Endodermal cell (in vitro differentiated cells): ENCODE measurements around the gene FITM2. TPM values are rescaled to one million over a fixed set of nuclear protein-coding genes. Genes with fewer than 3 reads are reported as not detected.

Experiments
- DNase-seq: peaks from one replicate; pipeline ENCODE4 v3.0.0-alpha.2; 2017
- H3K27ac ChIP-seq: 2 replicates; pipeline ENCODE4 v1.5.1; 2013; ENCODE audit warnings: mild to moderate bottlenecking, low read depth, low read length, moderate library complexity
- H3K27me3 ChIP-seq: 2 replicates; pipeline ENCODE4 v1.6.1; 2013; ENCODE audit warnings: mild to moderate bottlenecking, low read length, moderate library complexity; ENCODE audit not compliant: insufficient read depth, control insufficient read depth, poor library complexity, severe bottlenecking
- H3K36me3 ChIP-seq: 2 replicates; pipeline ENCODE4 v1.7.0; 2013; ENCODE audit warnings: mild to moderate bottlenecking, low read length, moderate library complexity; ENCODE audit not compliant: control insufficient read depth, insufficient read depth
- H3K4me1 ChIP-seq: one replicate; pipeline ENCODE4 v1.7.0; 2013; ENCODE audit warnings: low read length; ENCODE audit not compliant: control insufficient read depth, insufficient read depth
- H3K4me3 ChIP-seq: 2 replicates; pipeline ENCODE4 v1.5.1; 2013; ENCODE audit warnings: mild to moderate bottlenecking, low read length, moderate library complexity
- H3K9ac ChIP-seq: 2 replicates; pipeline ENCODE4 v1.6.1; 2013; ENCODE audit warnings: mild to moderate bottlenecking, low read length, moderate library complexity; ENCODE audit not compliant: poor library complexity, severe bottlenecking; ENCODE audit errors: extremely low read depth
- H3K9me3 ChIP-seq: 2 replicates; pipeline ENCODE4 v1.6.1; 2013; ENCODE audit warnings: mild to moderate bottlenecking, low read length, moderate library complexity; ENCODE audit not compliant: control insufficient read depth
- H3K27ac Mint-ChIP-seq: 2 replicates; pipeline ENCODE4 v1.8.0; 2020; ENCODE audit warnings: mixed read lengths
- H3K27me3 Mint-ChIP-seq: 2 replicates; pipeline ENCODE4 v1.8.0; 2021; ENCODE audit warnings: mild to moderate bottlenecking, mixed read lengths; ENCODE audit not compliant: insufficient read depth
- H3K36me3 Mint-ChIP-seq: 2 replicates; pipeline ENCODE4 v1.8.0; 2020; ENCODE audit warnings: low read depth, mixed read lengths
- H3K4me1 Mint-ChIP-seq: 2 replicates; pipeline ENCODE4 v1.8.0; 2020; ENCODE audit warnings: mixed read lengths
- H3K4me3 Mint-ChIP-seq: 2 replicates; pipeline ENCODE4 v1.8.0; 2020; ENCODE audit warnings: mild to moderate bottlenecking, moderate library complexity, mixed read lengths
- H3K9me3 Mint-ChIP-seq: 2 replicates; pipeline ENCODE4 v1.8.0; 2020; ENCODE audit warnings: mild to moderate bottlenecking, mixed read lengths
- CTCF ChIP-seq: fragments of 200-600 bp; sonication (generic); conservative IDR thresholded peaks from 2 replicates; pipeline ENCODE4 v1.5.0; 2021; ENCODE audit warnings: antibody characterized with exemption, mild to moderate bottlenecking
- whole genome bisulfite sequencing, 2 experiments: methylation state at CpG; one replicate each; pipeline versions ENCODE4 v1.1.5 to v1.1.7; 2013; ENCODE audit warnings: missing lambda C conversion rate in 2 of 2, mixed read lengths in 1 of 2; ENCODE audit not compliant: insufficient coverage in 1 of 2, insufficient read length in 1 of 2; 5-methylcytosine and 5-hydroxymethylcytosine counted together
- total RNA-seq, 2 donors: library from RNA; stranded (reverse); fragmentation: NEBNext Ultra II Directional in 1 of 2; extraction: Animal tissue kit (Norgen Biotek cat#: 25700) in 1 of 2; gene quantifications; 2 replicates in 1 of 2; 3 replicates in 1 of 2; pipeline ENCODE4 v1.2.1, GENCODE V29; 2021

The FITM2 gene
- total RNA-seq, 2 donors from 2014 or later, result 2.4 to 2.9 TPM

GRCh38 chr20:44309763-44310663, 989 bp downstream of the FITM2 start:
- H3K27me3 Mint-ChIP-seq, result peaks cover 7% of the 10 kb centered on the region
- DNase-seq, result no peak
- no peaks in the 10 kb centered on the region for H3K9me3 Mint-ChIP-seq
- H3K27ac Mint-ChIP-seq, result no peak overlapping the region
- peaks cover 1% of the 10 kb centered on the region for H3K36me3 ChIP-seq
- no peaks in the 10 kb centered on the region for H3K9me3 ChIP-seq
- H3K9ac ChIP-seq, result peak overlapping the region; percentile 32
- 44 to 58% methylated on average over 7 to 17 of the region's 17 CpGs for WGBS, 2 experiments
- H3K36me3 Mint-ChIP-seq, result peaks cover 5% of the 10 kb centered on the region
- peaks cover 14% of the 10 kb centered on the region for H3K4me1 Mint-ChIP-seq
- H3K4me1 ChIP-seq, result peaks cover 9% of the 10 kb centered on the region
- H3K27ac ChIP-seq, result no peak overlapping the region
- H3K4me3 Mint-ChIP-seq, result peak overlapping the region; percentile 73
- no peak for TF ChIP-seq CTCF
- H3K4me3 ChIP-seq, result peak overlapping the region; percentile 87
- no peaks in the 10 kb centered on the region for H3K27me3 ChIP-seq

GRCh38 chr20:44306927-44307326, 4.1 kb downstream of the FITM2 start:
- H3K27me3 Mint-ChIP-seq, result peaks cover 4% of the 10 kb centered on the region

GRCh38 chr20:44304383-44304782, 6.6 kb downstream of the FITM2 start:
- DNase-seq, result no peak
- Mint-ChIP-seq H3K4me1 (peaks cover 11% of the 10 kb centered on the region), H3K9me3 (peaks cover 4% of the 10 kb centered on the region), H3K27ac (no peak overlapping the region), H3K36me3 (peaks cover 10% of the 10 kb centered on the region), H3K4me3 (no peak overlapping the region), H3K27me3 (no peaks in the 10 kb centered on the region)
- no peak for TF ChIP-seq CTCF
- Histone ChIP-seq H3K9ac (no peak overlapping the region), H3K27me3 (no peaks in the 10 kb centered on the region), H3K36me3 (peaks cover 6% of the 10 kb centered on the region), H3K9me3 (peaks cover 7% of the 10 kb centered on the region), H3K4me3 (no peak overlapping the region), H3K4me1 (peaks cover 9% of the 10 kb centered on the region), H3K27ac (no peak overlapping the region)

More at GRCh38 chr20:44306927-44307326, 4.1 kb downstream of the FITM2 start:
- no peak for TF ChIP-seq CTCF
- no peak overlapping the region for H3K27ac ChIP-seq
- H3K4me1 Mint-ChIP-seq, result peaks cover 21% of the 10 kb centered on the region
- no peak overlapping the region for H3K9ac ChIP-seq
- no peak overlapping the region for H3K4me3 ChIP-seq
- H3K9me3 ChIP-seq, result no peaks in the 10 kb centered on the region
- peaks cover 5% of the 10 kb centered on the region for H3K36me3 Mint-ChIP-seq
- no peaks in the 10 kb centered on the region for H3K9me3 Mint-ChIP-seq
- peaks cover 18% of the 10 kb centered on the region for H3K4me1 ChIP-seq
- no peak for DNase-seq
- WGBS, 2 experiments, result 94 to 97% methylated on average over 5 to 9 of the region's 9 CpGs
- H3K36me3 ChIP-seq, result peaks cover 6% of the 10 kb centered on the region
- no peak overlapping the region for H3K27ac Mint-ChIP-seq
- no peak overlapping the region for H3K4me3 Mint-ChIP-seq
- H3K27me3 ChIP-seq, result no peaks in the 10 kb centered on the region
